ENCODE measurements around the gene ARHGAP20. TPM values are rescaled to one million over a fixed set of nuclear protein-coding genes. Genes with fewer than 3 reads are reported as not detected.

The ARHGAP20 gene
- total and polyA plus RNA-seq, 2 donors (not counting 1 experiment from before 2014, with no cell fraction given), result 9.4 to 18.1 TPM

DNA sequence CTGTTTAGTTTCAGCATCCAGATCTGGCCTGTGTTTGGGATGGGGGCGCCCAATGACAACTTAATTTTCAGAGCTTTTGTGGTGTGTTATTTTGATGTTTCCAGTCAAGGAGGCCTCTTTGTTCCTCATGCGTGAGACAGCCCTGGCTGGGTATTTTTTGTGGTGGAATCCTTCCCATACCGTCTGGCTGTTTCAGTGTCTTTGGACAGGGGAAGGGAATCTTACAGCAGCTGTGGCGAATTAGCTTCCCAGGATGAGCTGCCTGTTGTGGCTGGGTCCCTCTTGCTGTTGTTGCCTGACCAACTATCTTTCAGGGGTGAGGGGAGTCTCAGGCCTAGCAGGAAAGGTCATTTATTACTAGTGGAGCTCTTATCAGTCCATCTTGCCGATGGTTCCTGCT, 138.8 kb downstream of the ARHGAP20 start:
- H3K9ac ChIP-seq (ENCODE audit: insufficient read depth, low read length), result no peak overlapping the region
- no peaks in the 10 kb centered on the region for H3K4me1 ChIP-seq (ENCODE audit: control insufficient read depth, extremely low read depth, insufficient read depth, low read length)
- no peak for DNase-seq (ENCODE audit: low read depth in 2 of 2)
- H3K79me2 ChIP-seq (ENCODE audit: control insufficient read depth, insufficient read depth, low read length), result no peaks in the 10 kb centered on the region
- no peak overlapping the region for H3K27ac ChIP-seq (ENCODE audit: insufficient read depth, low read length)
- no peaks in the 10 kb centered on the region for H3K36me3 ChIP-seq (ENCODE audit: control insufficient read depth, insufficient read depth, low read length)
- H3K4me3 ChIP-seq (replicated peaks in 1 of 4; ENCODE audit: control extremely low read depth in 1 of 4, insufficient read depth in 1 of 4, low read depth in 3 of 4, low read length in 4 of 4), result no peak overlapping the region
- H3K4me2 ChIP-seq (ENCODE audit: extremely low read depth, insufficient read depth, low read length), result no peak overlapping the region
- H3K9me3 ChIP-seq (ENCODE audit: control insufficient read depth, insufficient read depth, low read depth, low read length), result no peaks in the 10 kb centered on the region
- TF ChIP-seq, protein P1, sequence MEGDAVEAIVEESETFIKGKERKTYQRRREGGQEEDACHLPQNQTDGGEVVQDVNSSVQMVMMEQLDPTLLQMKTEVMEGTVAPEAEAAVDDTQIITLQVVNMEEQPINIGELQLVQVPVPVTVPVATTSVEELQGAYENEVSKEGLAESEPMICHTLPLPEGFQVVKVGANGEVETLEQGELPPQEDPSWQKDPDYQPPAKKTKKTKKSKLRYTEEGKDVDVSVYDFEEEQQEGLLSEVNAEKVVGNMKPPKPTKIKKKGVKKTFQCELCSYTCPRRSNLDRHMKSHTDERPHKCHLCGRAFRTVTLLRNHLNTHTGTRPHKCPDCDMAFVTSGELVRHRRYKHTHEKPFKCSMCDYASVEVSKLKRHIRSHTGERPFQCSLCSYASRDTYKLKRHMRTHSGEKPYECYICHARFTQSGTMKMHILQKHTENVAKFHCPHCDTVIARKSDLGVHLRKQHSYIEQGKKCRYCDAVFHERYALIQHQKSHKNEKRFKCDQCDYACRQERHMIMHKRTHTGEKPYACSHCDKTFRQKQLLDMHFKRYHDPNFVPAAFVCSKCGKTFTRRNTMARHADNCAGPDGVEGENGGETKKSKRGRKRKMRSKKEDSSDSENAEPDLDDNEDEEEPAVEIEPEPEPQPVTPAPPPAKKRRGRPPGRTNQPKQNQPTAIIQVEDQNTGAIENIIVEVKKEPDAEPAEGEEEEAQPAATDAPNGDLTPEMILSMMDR (conservative IDR thresholded peaks at IDR 0.05 in 1 of 2, IDR thresholded peaks at IDR 0.05 in 1 of 2; ENCODE audit: low read depth in 1 of 2, low read length in 2 of 2), result no peak
- no peak for TF ChIP-seq EZH2 (IDR thresholded peaks at IDR 0.05; ENCODE audit: low read length, missing control alignments)
- H4K20me1 ChIP-seq (ENCODE audit: control insufficient read depth, extremely low read depth, insufficient read depth, low read length), result no peaks in the 10 kb centered on the region
- H3K27me3 ChIP-seq (ENCODE audit: control insufficient read depth, insufficient read depth, low read length), result no peaks in the 10 kb centered on the region
- no peak overlapping the region for H2AFZ ChIP-seq (ENCODE audit: low read length)

DNA sequence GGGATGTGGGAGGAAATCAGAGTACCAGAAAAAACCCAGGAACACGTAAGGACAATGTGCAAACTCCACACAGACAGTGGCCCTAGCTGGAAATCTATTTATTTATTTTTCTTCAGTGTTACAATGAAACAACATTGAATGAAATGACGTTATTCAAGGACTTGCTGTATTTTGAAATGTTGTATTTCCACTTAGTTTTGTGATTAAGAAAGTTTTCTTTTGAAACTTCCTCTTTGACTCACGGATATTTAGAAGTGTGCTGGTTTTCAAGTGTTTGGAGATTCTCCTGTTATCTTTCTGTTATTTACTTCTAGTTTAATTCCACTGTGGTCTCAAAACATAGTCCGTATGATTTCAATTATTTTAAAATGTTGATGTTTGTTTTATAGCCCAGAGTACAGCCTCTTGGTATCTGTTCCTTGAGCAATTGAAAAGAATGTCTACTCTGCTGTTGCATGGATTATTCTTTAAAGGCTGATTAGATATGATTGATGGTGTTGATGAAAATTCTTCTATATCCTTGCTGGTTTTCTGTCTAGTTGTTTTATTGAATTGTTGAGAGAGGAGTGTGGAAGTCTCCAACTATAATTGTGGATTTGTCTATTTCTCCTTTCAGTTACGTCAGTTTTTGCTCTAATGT, 141.0 kb downstream of the ARHGAP20 start:
- Histone ChIP-seq H3K36me3 (ENCODE audit: control insufficient read depth, insufficient read depth, low read length) (no peaks in the 10 kb centered on the region), H3K79me2 (ENCODE audit: control insufficient read depth, insufficient read depth, low read length) (no peaks in the 10 kb centered on the region), H3K4me1 (ENCODE audit: control insufficient read depth, extremely low read depth, insufficient read depth, low read length) (no peaks in the 10 kb centered on the region), H3K9ac (ENCODE audit: insufficient read depth, low read length) (no peak overlapping the region), H3K9me3 (ENCODE audit: control insufficient read depth, insufficient read depth, low read depth, low read length) (no peaks in the 10 kb centered on the region), H3K4me3 (replicated peaks in 1 of 4; ENCODE audit: control extremely low read depth in 1 of 4, insufficient read depth in 1 of 4, low read depth in 3 of 4, low read length in 4 of 4) (no peak overlapping the region), H4K20me1 (ENCODE audit: control insufficient read depth, extremely low read depth, insufficient read depth, low read length) (no peaks in the 10 kb centered on the region), H3K27ac (ENCODE audit: insufficient read depth, low read length) (no peak overlapping the region), H3K27me3 (ENCODE audit: control insufficient read depth, insufficient read depth, low read length) (no peaks in the 10 kb centered on the region), H3K4me2 (ENCODE audit: extremely low read depth, insufficient read depth, low read length) (no peak overlapping the region), H2AFZ (ENCODE audit: low read length) (no peak overlapping the region)
- DNase-seq (ENCODE audit: low read depth in 2 of 2), result no peak
- TF ChIP-seq, protein P1 (conservative IDR thresholded peaks at IDR 0.05 in 1 of 2, IDR thresholded peaks at IDR 0.05 in 1 of 2; ENCODE audit: low read depth in 1 of 2, low read length in 2 of 2), result no peak
- TF ChIP-seq EZH2 (IDR thresholded peaks at IDR 0.05; ENCODE audit: low read length, missing control alignments), result no peak

DNA sequence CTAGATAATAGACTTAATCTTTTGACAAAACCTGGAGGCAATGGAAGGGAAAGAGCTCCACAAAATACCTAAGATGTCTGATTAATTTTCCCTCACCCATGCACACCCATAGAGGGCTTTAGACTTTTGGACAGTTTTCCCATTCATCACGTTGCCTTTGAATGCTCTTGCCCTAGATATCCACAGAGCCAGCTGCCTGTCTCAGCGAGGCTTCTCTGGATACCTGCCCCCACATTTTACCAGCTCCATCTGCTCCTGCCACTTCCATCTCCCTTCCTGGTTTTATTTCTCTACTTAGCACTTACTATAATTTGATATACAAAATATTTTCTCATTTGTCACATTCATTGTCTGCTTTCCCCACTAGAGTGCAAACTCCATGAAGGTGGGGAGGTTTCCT, 145.7 kb downstream of the ARHGAP20 start:
- H3K79me2 ChIP-seq (ENCODE audit: control insufficient read depth, insufficient read depth, low read length), result no peaks in the 10 kb centered on the region
- no peaks in the 10 kb centered on the region for H4K20me1 ChIP-seq (ENCODE audit: control insufficient read depth, extremely low read depth, insufficient read depth, low read length)
- H3K27ac ChIP-seq (ENCODE audit: insufficient read depth, low read length), result no peak overlapping the region
- no peak overlapping the region for H3K4me2 ChIP-seq (ENCODE audit: extremely low read depth, insufficient read depth, low read length)
- DNase-seq (ENCODE audit: low read depth in 2 of 2), result no peak
- H2AFZ ChIP-seq (ENCODE audit: low read length), result no peak overlapping the region
- TF ChIP-seq, protein P1 (conservative IDR thresholded peaks at IDR 0.05 in 1 of 2, IDR thresholded peaks at IDR 0.05 in 1 of 2; ENCODE audit: low read depth in 1 of 2, low read length in 2 of 2), result no peak
- no peak for TF ChIP-seq EZH2 (IDR thresholded peaks at IDR 0.05; ENCODE audit: low read length, missing control alignments)
- H3K9ac ChIP-seq (ENCODE audit: insufficient read depth, low read length), result no peak overlapping the region
- H3K4me1 ChIP-seq (ENCODE audit: control insufficient read depth, extremely low read depth, insufficient read depth, low read length), result no peaks in the 10 kb centered on the region
- H3K9me3 ChIP-seq (ENCODE audit: control insufficient read depth, insufficient read depth, low read depth, low read length), result no peaks in the 10 kb centered on the region
- H3K27me3 ChIP-seq (ENCODE audit: control insufficient read depth, insufficient read depth, low read length), result no peaks in the 10 kb centered on the region
- H3K4me3 ChIP-seq (replicated peaks in 1 of 4; ENCODE audit: control extremely low read depth in 1 of 4, insufficient read depth in 1 of 4, low read depth in 3 of 4, low read length in 4 of 4), result no peak overlapping the region
- H3K36me3 ChIP-seq (ENCODE audit: control insufficient read depth, insufficient read depth, low read length), result no peaks in the 10 kb centered on the region

Data from fibroblast of lung (primary cell).